Measurements from ENCODE around the gene ST6GALNAC2.

DNA sequence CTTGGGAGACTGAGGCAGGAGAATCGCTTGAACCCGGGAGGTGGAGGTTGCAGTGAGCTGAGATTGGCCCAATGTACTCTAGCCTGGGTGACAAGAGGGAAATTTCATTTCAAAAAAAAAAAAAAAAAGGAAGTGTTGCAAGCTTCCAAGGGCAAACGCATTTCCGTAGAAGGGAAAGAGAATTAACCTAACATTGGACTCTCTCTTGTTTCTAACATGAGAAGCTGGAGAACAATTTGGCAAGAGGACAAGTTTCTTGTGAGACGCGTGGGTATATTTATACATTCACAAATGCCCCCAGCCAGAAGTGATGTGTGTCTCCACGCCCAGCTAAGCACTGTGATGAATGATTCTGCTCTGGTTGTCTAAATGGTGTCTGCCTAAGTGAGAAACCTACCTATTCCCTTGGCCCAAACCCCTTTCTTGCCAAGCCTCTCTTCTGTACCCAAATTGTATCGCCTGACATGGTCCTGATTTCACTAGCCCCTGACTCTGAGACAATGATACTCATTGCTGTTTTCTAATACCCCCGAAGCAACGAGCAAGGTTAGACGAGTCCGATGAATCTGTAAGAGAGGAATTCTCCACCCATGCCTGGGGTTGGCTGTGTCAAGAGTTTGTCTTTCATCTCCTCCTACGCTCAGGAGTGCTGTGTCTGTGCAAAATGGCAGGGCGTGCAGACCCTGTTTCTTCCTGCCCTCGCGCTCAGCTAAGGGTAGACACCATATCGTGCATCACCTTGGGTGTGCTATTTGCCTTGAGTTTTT, 14.2 kb upstream of the ST6GALNAC2 start:
- TF ChIP-seq, protein P1, sequence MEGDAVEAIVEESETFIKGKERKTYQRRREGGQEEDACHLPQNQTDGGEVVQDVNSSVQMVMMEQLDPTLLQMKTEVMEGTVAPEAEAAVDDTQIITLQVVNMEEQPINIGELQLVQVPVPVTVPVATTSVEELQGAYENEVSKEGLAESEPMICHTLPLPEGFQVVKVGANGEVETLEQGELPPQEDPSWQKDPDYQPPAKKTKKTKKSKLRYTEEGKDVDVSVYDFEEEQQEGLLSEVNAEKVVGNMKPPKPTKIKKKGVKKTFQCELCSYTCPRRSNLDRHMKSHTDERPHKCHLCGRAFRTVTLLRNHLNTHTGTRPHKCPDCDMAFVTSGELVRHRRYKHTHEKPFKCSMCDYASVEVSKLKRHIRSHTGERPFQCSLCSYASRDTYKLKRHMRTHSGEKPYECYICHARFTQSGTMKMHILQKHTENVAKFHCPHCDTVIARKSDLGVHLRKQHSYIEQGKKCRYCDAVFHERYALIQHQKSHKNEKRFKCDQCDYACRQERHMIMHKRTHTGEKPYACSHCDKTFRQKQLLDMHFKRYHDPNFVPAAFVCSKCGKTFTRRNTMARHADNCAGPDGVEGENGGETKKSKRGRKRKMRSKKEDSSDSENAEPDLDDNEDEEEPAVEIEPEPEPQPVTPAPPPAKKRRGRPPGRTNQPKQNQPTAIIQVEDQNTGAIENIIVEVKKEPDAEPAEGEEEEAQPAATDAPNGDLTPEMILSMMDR (IDR thresholded peaks at IDR 0.05) = no peak
- TF ChIP-seq POLR2AphosphoS5 (IDR thresholded peaks at IDR 0.05; ENCODE audit: low read depth, low read length) (no peak), SIN3A (IDR thresholded peaks at IDR 0.05; ENCODE audit: borderline replicate concordance, insufficient read depth, low read depth, low read length) (no peak), TCF7L2 (IDR thresholded peaks at IDR 0.05; ENCODE audit: low read depth, low read length) (no peak)
- TF ChIP-seq, protein P2, sequence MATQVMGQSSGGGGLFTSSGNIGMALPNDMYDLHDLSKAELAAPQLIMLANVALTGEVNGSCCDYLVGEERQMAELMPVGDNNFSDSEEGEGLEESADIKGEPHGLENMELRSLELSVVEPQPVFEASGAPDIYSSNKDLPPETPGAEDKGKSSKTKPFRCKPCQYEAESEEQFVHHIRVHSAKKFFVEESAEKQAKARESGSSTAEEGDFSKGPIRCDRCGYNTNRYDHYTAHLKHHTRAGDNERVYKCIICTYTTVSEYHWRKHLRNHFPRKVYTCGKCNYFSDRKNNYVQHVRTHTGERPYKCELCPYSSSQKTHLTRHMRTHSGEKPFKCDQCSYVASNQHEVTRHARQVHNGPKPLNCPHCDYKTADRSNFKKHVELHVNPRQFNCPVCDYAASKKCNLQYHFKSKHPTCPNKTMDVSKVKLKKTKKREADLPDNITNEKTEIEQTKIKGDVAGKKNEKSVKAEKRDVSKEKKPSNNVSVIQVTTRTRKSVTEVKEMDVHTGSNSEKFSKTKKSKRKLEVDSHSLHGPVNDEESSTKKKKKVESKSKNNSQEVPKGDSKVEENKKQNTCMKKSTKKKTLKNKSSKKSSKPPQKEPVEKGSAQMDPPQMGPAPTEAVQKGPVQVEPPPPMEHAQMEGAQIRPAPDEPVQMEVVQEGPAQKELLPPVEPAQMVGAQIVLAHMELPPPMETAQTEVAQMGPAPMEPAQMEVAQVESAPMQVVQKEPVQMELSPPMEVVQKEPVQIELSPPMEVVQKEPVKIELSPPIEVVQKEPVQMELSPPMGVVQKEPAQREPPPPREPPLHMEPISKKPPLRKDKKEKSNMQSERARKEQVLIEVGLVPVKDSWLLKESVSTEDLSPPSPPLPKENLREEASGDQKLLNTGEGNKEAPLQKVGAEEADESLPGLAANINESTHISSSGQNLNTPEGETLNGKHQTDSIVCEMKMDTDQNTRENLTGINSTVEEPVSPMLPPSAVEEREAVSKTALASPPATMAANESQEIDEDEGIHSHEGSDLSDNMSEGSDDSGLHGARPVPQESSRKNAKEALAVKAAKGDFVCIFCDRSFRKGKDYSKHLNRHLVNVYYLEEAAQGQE (IDR thresholded peaks at IDR 0.05; ENCODE audit: insufficient read depth in 1 of 2, low read depth in 2 of 2, low read length in 1 of 2) = no peak

Data from Panc1 (cell line).